HFF-Myc (cell line): ENCODE data around the gene CFAP141.
A peak's percentile ranks its signal among the peaks of the same experiment; 100 is the strongest.

ENCODE experiments used
- DNase-seq: peaks from one replicate; pipeline ENCODE4 v3.0.0-alpha.2; 2011; ENCODE audit warnings: low read depth; ENCODE audit errors: extremely low read depth
- H3K4me3 ChIP-seq: replicated peaks from 2 replicates; pipeline ENCODE4 v1.5.1; 2011; ENCODE audit warnings: low read depth, mild to moderate bottlenecking, control low read depth, low read length
- CTCF ChIP-seq: IDR thresholded peaks from 2 replicates; pipeline ENCODE4 v1.5.1; 2012; ENCODE audit warnings: mild to moderate bottlenecking, low read depth, low read length, control low read depth; ENCODE audit errors: missing control alignments

CFAP141 gene

DNA sequence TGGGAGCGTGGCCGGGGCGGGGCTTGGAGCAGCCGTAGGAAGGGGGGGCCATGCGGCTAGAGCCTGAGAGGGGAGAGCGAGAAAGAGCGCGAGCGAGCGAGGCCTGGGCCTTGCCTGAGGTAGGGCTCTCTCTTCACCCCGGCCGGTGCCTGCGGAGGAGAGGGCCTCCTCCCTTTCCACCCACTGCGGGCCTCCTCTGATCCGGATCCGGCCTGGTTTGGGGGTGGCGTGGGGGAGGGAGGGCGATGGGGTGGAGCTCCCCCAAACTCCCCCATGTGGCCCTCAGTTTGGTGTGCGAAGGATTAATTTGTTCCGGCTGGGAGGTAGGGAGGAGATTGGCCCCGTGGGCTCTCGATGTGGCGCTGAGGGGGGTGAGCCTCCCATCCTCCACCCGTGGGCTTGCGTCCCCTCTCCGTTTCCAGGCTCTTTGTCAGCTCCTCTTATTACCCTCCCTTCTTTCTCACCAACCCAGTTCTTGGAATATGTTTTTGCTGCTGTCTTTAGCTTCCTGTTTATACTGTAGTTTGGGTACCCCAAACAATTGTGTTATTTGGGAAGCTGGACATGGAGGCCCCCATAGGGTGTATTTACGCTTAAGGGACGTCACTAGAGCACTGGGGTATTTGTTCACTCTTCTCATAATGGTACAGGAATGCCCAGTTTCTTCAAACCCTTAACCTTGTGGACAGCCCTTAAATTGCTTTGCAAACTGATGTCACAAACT is 15.3 kb upstream of the CFAP141 start:
- DNase-seq: no peak

GRCh38 chr1:154220970-154221277 is 14.8 kb upstream of the CFAP141 start:
- no peak for TF ChIP-seq CTCF
- no peak for DNase-seq
- peak overlapping the region; percentile 95 for H3K4me3 ChIP-seq

More for the DNA sequence above, 15.3 kb upstream of the CFAP141 start:
- H3K4me3 ChIP-seq: peak overlapping the region; percentile 95
- TF ChIP-seq CTCF: no peak

DNA sequence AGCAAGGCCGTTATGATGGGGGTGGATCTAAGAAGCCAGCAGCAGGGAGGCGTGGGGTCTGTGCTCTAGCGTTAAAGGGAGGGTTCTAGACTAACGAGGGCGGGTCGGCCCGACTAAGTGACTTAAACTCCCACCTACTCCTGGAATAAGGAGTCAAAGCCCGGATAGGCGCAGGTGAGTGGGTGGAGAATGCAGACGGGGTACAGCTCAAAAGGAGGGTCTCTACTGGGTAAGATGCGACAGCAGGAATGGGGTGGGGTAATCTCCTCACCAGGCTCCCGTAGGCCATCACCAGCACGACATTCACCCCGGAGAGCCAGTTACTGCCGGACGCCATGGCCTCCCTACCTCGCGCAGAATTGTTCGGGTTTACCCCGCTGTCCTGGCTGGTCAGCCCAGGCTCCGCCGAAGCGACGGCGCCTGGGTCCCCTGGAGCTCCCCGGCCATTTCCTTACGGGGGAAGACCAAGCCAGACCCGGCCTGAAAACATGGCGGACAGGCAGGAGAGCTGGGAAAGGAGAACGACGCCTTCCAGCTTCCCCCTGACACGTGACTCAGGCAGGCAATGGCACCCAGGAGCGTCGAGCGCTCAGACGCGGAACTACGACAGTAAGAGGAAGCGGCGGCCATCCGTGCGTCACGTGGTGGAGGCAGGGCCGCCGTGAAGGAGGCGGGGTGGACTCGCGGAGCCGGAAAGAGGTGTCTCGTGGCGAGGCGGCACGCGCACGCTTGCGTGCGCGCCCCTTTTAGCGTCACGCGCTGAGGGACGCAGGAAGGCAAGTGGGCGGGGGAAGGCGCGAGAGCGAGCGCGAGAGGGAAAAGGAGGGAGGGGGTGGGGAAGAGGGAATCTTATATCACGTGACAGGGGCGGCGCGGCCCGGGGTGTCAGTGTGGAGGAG is 14.2 kb upstream of the CFAP141 start, which contains the start of gene UBAP2L:
TSS of gene UBAP2L (plus strand) at position 885 of the 899 bp plus-strand sequence. CDS start 4,169 bp downstream, outside the sequence.
- TF ChIP-seq CTCF: no peak
- H3K4me3 ChIP-seq: peak within 1 kb of the TSS; percentile 95
- peak; percentile 94 for DNase-seq

DNA sequence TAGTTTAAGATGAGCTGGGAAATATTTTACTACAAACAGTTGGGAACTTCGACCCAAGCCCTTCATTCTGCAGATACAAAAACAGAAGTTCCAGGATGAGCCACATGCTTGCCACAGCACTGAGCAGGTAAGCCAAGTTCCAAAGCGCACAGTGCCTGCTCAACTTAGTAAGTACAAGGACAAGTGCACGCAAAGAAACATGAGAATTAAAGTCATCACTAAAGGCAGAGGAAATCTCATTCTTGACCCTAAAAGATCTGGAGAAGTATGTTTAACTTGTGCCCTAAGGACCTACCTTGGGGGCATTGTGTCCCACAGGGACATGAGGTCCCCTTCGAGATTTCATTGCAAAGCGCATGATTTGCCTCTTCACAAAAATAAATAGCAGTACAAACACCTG is 13.4 kb upstream of the CFAP141 start:
- no peak for DNase-seq
- no peak for TF ChIP-seq CTCF
- H3K4me3 ChIP-seq: peak overlapping the region; percentile 95

- no peak for DNase-seq
- peak overlapping the region; percentile 95 for H3K4me3 ChIP-seq
- TF ChIP-seq CTCF: no peak
Observed at GRCh38 chr1:154218545-154218944, 12.4 kb upstream of the CFAP141 start.

GRCh38 chr1:154213274-154213673 is 7.1 kb upstream of the CFAP141 start:
- no peak for TF ChIP-seq CTCF
- DNase-seq: no peak
- no peak overlapping the region for H3K4me3 ChIP-seq
